Limb (tissue), 2 donors: ENCODE results near the gene STPG1.
"Not testable (repeated sequence)": the region's sequence is repeated elsewhere in the genome, so short reads cannot be mapped to it uniquely, and the experiment has no call there.

Source experiments
- DNase-seq, 2 donors: peaks; one replicate each; pipeline ENCODE4 v3.0.0-alpha.2; 2016; ENCODE audit errors: extremely low spot score in 2 of 2

STPG1 gene

DNA sequence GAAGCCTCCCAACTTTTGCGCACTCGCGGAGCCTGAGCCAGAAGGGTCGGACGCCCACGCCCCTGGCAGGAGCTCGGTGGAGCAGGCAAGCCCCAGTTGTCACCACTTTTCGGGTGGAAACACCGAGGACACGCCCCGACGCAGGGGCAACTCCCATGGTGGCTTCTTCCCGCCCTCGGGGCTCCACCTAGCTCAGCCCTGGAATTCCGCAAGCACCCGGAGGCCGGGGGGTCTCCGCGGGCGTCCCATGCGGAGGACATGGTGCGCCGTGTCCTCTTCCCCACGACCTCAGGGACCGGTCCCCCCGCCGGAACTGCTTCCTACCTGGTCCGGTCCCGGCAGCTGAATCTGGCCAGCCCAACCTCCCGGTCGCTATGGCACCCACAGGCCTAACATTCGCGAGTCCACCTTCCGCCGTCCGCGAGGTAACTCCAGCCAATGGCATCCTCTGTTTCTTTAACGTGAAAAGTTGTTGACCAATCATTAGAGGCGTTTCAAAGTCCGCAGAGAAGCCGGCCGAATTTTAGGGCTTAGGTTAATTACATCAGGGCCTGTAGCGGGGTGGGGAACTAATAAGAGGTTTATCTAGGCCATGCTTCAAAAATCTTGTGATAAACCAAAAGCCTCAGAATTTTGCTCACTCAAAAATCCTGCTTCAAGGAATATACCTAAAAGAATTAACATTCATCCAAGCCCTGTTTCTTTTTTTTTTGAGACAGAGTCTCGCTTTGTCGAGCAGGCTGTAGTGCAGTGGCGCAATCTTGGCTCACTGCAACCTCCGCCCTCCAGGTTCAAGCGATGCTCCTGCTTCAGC is at the start of gene STPG1:
Gene STPG1 (minus strand): TSS at position 433 of the 814 bp plus-strand sequence. CDS start 12,394 bp downstream, outside the sequence.
- DNase-seq: peak; percentile 84 to 85

DNA sequence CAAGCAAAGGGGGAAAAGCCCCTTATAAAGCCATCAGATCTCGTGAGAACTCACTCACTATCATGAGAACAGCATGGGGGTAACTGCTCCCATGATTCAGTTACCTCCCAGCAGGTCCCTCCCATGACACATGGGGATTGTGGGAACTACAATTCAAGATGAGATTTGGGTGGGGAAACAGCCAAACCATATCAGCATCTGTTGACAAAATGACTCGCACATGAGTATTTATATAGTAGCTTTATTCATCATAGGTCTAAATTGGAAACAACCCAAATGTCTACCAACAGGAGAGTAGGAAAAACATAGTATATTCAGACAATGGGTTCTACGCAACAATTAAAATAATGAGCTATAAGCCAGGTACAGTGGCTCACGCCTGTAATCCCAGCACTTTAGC is 48.5 kb upstream of the STPG1 start:
- DNase-seq: not testable (repeated sequence)

DNA sequence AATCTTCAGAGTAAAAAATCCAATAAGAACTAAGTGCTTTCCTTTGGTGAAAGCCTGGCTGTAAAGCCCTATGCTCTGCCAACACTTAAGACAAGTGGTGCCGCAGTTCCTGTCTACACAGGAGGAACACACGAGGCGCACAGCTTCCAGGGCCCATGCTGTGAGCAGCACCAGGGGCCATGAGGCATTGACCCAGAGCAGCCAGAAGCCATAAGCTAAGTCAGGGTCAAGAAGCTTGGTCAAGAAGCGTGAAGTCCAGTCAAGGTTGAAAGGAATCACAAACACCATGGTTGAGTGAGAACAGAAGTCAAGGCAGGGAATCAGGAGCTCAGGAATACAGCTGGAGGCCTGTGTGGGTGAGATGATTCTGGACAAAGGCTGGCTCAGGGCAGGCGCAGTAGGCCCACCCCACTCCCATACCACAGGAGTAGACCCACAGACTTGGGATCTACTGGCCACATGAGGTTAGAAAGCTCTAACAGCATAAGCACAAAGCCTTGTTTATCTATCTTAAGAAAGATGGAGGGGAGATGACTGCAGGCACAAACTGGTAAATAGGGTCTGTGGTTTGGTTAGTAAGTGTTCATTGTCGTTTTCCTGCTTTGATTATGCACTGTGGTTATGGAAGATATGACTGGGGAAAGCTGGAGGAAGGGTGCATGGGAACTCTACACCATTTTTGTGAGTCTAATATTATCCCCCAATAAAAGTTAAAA is 46.1 kb upstream of the STPG1 start:
- no peak for DNase-seq

- DNase-seq: no peak
Measured at GRCh38 chr1:24457866-24458265, 44.3 kb upstream of the STPG1 start.

- DNase-seq: no peak
Measured at GRCh38 chr1:24455272-24455671, 41.7 kb upstream of the STPG1 start.

- no peak for DNase-seq
Measured at GRCh38 chr1:24454673-24455072, 41.1 kb upstream of the STPG1 start.

GRCh38 chr1:24452922-24453485 is 39.4 kb upstream of the STPG1 start:
- no peak for DNase-seq

- DNase-seq: no peak
Measured at GRCh38 chr1:24451746-24452145, 38.2 kb upstream of the STPG1 start.

- DNase-seq: no peak
Measured at GRCh38 chr1:24450857-24451397, 37.3 kb upstream of the STPG1 start.

DNA sequence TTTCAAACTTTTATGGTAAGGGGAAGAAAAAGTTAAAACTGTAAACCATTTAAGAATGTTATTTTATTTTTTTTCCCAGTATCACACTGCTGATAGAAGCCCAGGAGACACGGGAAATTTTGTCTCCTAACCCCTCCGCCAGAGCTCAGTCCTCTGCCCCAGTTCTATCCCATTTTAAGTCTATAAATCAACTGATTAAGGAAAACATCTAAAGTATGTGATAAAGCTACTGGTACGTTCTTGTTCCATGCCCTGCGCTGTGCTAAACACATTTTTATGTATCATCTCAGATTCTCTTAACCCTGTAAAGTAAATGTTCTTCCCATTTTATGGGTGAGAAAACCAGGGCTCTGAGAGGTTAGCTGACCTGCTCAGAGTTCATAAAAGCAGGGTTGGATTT is 36.7 kb upstream of the STPG1 start:
- DNase-seq: no peak

- DNase-seq: not testable (repeated sequence)
Measured at GRCh38 chr1:24446446-24446845, 32.9 kb upstream of the STPG1 start.

DNA sequence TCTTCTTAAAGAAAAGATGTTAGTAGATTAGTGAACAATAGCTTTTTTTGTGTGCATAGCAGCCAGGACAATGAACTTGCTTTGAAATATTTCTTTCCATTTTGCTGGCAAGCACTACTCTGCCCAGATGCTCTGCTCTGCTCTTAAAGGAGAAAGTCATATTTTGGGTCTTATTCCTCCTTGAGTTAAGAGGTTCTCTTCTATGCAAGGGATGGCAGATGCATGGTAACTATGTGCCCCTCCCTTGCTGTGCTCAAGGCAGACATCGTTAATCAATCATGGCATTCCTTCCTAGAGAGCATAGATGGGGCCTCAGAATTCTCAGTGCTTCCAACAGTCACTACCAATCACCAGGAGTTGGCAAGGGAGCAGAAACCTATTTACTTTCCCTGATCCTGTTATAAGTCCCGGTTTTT is 29.7 kb upstream of the STPG1 start:
- DNase-seq: peak in 1 of 2 donors; percentile 49

GRCh38 chr1:24442764-24443163 is 29.2 kb upstream of the STPG1 start:
- no peak for DNase-seq

- no peak for DNase-seq
Measured at GRCh38 chr1:24441996-24442668, 28.6 kb upstream of the STPG1 start.

DNA sequence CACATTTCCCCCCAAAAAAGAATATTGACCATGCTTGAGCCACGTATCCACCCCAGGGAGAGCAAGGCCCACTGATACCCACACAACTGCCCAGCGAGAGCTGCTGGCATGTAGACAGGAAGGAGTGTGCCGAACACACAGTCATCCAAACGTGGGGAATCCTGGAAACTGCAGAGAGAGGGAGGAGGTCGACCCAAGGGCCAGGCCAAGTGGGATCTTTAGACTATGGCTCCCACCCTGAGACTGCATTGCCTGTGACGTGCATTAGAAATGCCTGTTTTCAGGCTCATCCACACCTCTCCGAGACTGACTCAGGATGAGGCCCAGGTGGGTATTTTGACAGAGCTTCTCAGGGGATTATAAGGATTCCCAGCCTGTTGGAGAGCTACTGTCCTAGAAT is 27.9 kb upstream of the STPG1 start:
- no peak for DNase-seq

DNA sequence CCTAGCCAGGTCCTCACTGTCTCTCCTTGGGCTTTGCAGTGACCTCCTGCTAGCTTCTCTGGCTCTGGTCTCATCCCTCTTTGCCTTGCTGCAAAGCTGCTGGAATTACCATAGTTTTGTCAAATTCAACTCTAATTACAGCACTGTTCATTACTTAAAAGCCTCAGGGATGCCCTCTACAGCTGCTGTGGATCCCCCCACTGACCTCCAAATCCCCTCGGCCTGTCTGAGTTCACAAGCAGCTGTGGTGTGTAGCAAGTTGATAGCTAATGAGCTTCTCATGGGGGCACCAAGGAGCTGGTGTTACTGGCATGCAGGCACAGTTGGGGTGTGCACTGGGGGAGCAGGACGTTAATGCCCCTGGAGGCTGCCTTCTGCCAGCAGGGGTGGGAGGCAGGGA is 26.9 kb upstream of the STPG1 start:
- no peak for DNase-seq

DNA sequence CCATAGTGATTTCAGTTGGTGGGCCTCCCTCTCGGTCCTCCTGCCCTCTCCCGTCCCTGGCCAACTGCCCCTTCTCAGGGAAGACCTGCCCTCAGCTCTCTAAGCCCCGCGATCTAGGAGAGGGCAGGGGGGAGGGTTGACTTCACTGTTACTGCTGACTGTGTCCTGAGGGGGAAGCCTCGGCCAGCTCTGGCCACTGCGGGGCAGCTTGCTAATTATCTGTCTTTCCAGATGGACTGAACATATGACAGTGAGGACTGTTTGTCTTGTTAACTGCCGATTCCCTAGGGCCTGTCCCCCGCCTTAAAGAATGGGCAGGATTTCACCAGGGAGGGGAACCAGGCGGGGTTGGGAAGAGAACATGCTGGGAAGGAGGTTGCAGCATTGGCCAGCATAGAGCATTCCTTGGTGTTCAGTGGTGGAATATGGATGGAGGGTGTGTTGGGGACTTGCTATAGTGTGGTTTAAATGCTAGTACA is 24.9 kb upstream of the STPG1 start:
- peak in 1 of 2 donors; percentile 12 for DNase-seq

DNA sequence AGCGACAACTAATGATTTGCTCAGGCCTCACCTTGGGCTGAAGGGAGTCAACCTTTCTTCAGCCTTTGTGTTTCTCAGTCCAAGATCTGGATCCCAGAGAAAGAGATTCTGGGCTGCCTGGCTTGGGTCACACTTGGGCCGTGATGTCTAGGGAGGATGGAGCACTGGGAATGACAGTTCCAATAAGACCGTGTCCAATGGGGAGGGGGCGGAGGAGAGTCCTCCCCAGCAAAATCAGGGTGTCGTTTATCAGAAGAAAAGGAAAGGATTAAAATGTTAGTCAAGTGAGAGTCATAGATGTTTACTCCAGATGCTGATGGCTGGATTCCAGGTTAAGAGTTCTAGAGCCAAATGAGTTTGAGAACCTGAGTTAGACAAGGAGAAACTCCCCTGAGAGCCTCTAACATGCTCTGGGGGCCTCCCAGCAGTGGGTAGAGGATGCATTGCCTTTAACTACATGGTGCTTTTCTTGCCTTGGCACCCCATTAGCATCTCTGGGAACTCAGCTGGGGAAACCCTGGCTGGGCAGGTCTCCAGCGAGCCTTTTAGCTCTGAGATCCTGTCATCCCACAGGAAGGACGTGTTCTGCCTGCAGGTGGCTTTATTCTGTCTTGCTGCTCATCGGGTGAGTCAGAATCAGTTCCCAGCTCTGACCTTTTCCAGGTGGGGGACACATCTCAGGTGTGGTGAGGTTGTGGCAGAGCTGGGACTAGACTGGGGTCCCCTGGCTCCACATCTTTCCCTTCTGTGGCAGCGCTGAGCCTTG is 24.2 kb upstream of the STPG1 start:
- no peak for DNase-seq

DNA sequence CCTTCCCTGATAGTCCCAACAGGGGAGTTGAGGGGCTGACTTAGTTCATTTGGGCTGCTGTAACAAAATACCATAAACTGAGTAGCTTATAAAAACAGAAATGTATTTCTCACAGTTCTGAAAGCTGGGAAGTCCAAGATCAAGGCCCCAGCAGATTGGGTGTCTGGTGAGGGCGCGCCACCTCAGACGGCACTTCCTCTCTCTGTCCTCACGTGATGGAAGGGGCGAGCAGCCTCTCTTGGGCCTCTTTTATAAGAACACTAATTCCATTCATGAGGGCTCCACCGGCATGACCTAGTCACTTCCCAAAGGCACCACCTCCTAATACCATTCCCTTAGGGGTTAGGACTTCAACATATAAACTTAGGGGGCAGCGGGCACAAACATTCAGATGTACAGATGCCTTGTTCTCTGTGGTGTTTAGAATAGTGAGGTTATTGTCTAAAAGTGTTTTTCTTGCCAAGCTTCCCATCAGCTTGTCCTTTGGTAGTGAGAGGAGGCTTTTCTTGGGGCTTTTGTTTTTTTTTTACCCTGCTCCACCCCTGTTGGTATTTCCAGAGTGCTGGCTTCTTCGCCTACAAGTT is 22.3 kb upstream of the STPG1 start:
- DNase-seq: no peak

GRCh38 chr1:24427545-24427862 is 13.9 kb upstream of the STPG1 start:
- no peak for DNase-seq
